PC-3 (cell line): ENCODE results near the gene PGS1. TPM values are rescaled to one million over a fixed set of nuclear protein-coding genes. Genes with fewer than 3 reads are reported as not detected.

Experiments
- ATAC-seq: fragments of 200-7000 bp; cut with Tn5 transposase; 2 replicates; pipeline ENCODE4 v1.9.1; 2020; ENCODE audit warnings: mild to moderate bottlenecking, moderate library complexity
- BruUV-seq: library from RNA; stranded (reverse); fragments of 400-500 nt; replicated peaks from 2 replicates; lab custom pipeline; 2021; lab: Mats Ljungman, UMichigan
- CTCF ChIA-PET: fragments of 300-600 bp; sonication (Branson Sonifier 250); formaldehyde crosslinking; loops from one replicate; lab custom pipeline; 2022; ENCODE audit warnings: antibody characterized with exemption; lab: Charles Lee
- POLR2A ChIA-PET: fragments of 300-600 bp; sonication (Branson Sonifier 250); formaldehyde crosslinking; loops from one replicate; lab custom pipeline; 2022; ENCODE audit warnings: antibody characterized with exemption; ENCODE audit not compliant: unreplicated experiment; lab: Charles Lee
- DNase-seq: peaks from one replicate; pipeline ENCODE4 v3.0.0-alpha.2; 2015
- H2AFZ ChIP-seq: fragments of 300-600 bp; sonication (generic); 2 replicates; pipeline ENCODE4 v1.6.0; 2016; ENCODE audit warnings: antibody characterized with exemption, low read length
- H3F3A ChIP-seq: fragments of 300-600 bp; sonication (generic); one replicate; pipeline ENCODE4 v1.6.0; 2017; ENCODE audit warnings: antibody characterized with exemption, low read length, control low read depth, mild to moderate bottlenecking; ENCODE audit not compliant: unreplicated experiment
- H3K27ac ChIP-seq: fragments of 300-600 bp; sonication (generic); 2 replicates; pipeline ENCODE4 v1.5.1; 2016; ENCODE audit warnings: mild to moderate bottlenecking, low read length
- H3K27me3 ChIP-seq: fragments of 300-600 bp; sonication (generic); 2 replicates; pipeline ENCODE4 v1.6.1; 2016; ENCODE audit warnings: low read length, mixed read lengths
- H3K36me3 ChIP-seq: fragments of 300-600 bp; sonication (generic); 2 replicates; pipeline ENCODE4 v1.6.1; 2016; ENCODE audit warnings: low read depth, mixed run types, low read length, mixed read lengths
- H3K4me1 ChIP-seq: fragments of 300-600 bp; sonication (generic); 2 replicates; pipeline ENCODE4 v1.5.1; 2016; ENCODE audit warnings: low read length; ENCODE audit not compliant: insufficient read depth
- H3K4me2 ChIP-seq: fragments of 300-600 bp; sonication (generic); 2 replicates; pipeline ENCODE4 v1.6.0; 2016; ENCODE audit warnings: low read length
- H3K4me3 ChIP-seq: fragments of 300-600 bp; sonication (generic); 2 replicates; pipeline ENCODE4 v1.5.1; 2016; ENCODE audit warnings: mild to moderate bottlenecking, low read length, mixed read lengths
- H3K79me2 ChIP-seq: fragments of 300-600 bp; sonication (generic); 2 replicates; pipeline ENCODE4 v1.6.1; 2017; ENCODE audit warnings: low read length, mixed read lengths
- H3K9ac ChIP-seq: fragments of 300-600 bp; sonication (generic); 2 replicates; pipeline ENCODE4 v1.6.0; 2016; ENCODE audit warnings: mild to moderate bottlenecking, low read length
- H3K9me2 ChIP-seq: fragments of 300-600 bp; sonication (generic); replicated peaks from 2 replicates; pipeline ENCODE4 v1.6.1; 2016; ENCODE audit warnings: mixed run types, low read length, mixed read lengths
- H3K9me3 ChIP-seq: fragments of 300-600 bp; sonication (generic); 2 replicates; pipeline ENCODE4 v1.6.1; 2016; ENCODE audit warnings: low read length, mixed read lengths
- H4K20me1 ChIP-seq: fragments of 300-600 bp; sonication (generic); 2 replicates; pipeline ENCODE4 v1.6.1; 2016; ENCODE audit warnings: low read length, mixed read lengths
- EZH2 ChIP-seq: fragments of 300-600 bp; sonication (generic); IDR thresholded peaks from one replicate; pipeline ENCODE4 v1.6.1; 2017; ENCODE audit warnings: antibody characterized with exemption, mild to moderate bottlenecking, low read length; ENCODE audit not compliant: unreplicated experiment
- EZH2phosphoT487 ChIP-seq: fragments of 300-600 bp; sonication (generic); IDR thresholded peaks from 2 replicates; pipeline ENCODE4 v1.6.1; 2018; ENCODE audit warnings: mild to moderate bottlenecking, antibody characterized with exemption, low read length, borderline replicate concordance
- intact Hi-C: fragments of 100-400 bp; cut with micrococcal nuclease; formaldehyde crosslinking; loops from 2 replicates; pipeline ENCODE4 v1.9.0; 2023
- total RNA-seq: library from RNA; depleted of rRNA; stranded (reverse); fragments of >200 nt; gene quantifications from 2 replicates; pipeline ENCODE4 v1.2.3, GENCODE V29; 2014
- TF ChIP-seq, protein P1 (sequence below): fragments of 300-600 bp; sonication (generic); conservative IDR thresholded peaks from 2 replicates; pipeline ENCODE4 v1.5.1; 2017; ENCODE audit warnings: antibody characterized with exemption, low read depth, mild to moderate bottlenecking, low read length

The PGS1 gene
- total RNA-seq, 1 experiment from 2014 or later = 47.0 TPM

- peak overlapping the region; percentile 89 for H3K4me2 ChIP-seq
- TF ChIP-seq EZH2phosphoT487 (no peak), EZH2 (no peak)
- TF ChIP-seq, protein P1, sequence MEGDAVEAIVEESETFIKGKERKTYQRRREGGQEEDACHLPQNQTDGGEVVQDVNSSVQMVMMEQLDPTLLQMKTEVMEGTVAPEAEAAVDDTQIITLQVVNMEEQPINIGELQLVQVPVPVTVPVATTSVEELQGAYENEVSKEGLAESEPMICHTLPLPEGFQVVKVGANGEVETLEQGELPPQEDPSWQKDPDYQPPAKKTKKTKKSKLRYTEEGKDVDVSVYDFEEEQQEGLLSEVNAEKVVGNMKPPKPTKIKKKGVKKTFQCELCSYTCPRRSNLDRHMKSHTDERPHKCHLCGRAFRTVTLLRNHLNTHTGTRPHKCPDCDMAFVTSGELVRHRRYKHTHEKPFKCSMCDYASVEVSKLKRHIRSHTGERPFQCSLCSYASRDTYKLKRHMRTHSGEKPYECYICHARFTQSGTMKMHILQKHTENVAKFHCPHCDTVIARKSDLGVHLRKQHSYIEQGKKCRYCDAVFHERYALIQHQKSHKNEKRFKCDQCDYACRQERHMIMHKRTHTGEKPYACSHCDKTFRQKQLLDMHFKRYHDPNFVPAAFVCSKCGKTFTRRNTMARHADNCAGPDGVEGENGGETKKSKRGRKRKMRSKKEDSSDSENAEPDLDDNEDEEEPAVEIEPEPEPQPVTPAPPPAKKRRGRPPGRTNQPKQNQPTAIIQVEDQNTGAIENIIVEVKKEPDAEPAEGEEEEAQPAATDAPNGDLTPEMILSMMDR = no peak
- DNase-seq = peak; percentile 79
- H4K20me1 ChIP-seq = no peaks in the 10 kb centered on the region
- H3K36me3 ChIP-seq = no peaks in the 10 kb centered on the region
- ChIA-PET POLR2A (interaction anchor here (0.5 to 0.9 kb wide), 3 partner anchors 9 to 1155 kb away, joined by 3 to 7 read pairs (median 3); no protein-coding TSS in a partner anchor), CTCF (interaction anchor here (0.8 to 1.4 kb wide), 2 partner anchors 18 to 28 kb away, joined by 3 to 4 read pairs; no protein-coding TSS in a partner anchor)
- peaks cover 14% of the 10 kb centered on the region for H3F3A ChIP-seq
- peak; percentile 48 for ATAC-seq
- peak overlapping the region; percentile 60; the same call in 1 of the 2 replicates for H3K4me3 ChIP-seq
- intact Hi-C loops = loop anchor here (1.0 kb wide), 1 partner anchor 29 kb away; no protein-coding TSS in a partner anchor
- H3K9ac ChIP-seq = peak overlapping the region; percentile 89
- H3K79me2 ChIP-seq = peaks cover 5% of the 10 kb centered on the region; the same call in 1 of the 2 replicates
- peak overlapping the region; percentile 97 for H3K27ac ChIP-seq
- H3K9me3 ChIP-seq = no peaks in the 10 kb centered on the region
- no TSS peak for BruUV-seq
- no peaks in the 10 kb centered on the region for H3K9me2 ChIP-seq
- no peak overlapping the region for H2AFZ ChIP-seq
- H3K27me3 ChIP-seq = no peaks in the 10 kb centered on the region
- peaks cover 64% of the 10 kb centered on the region for H3K4me1 ChIP-seq
Observed at GRCh38 chr17:78343187-78343542, 35.3 kb upstream of the PGS1 start.

GRCh38 chr17:78343543-78344201, 34.8 kb upstream of the PGS1 start:
- H3K4me2 ChIP-seq = peak overlapping the region; percentile 89
- peaks cover 14% of the 10 kb centered on the region for H3F3A ChIP-seq
- no peaks in the 10 kb centered on the region for H3K36me3 ChIP-seq
- no peaks in the 10 kb centered on the region for H3K79me2 ChIP-seq
- no peaks in the 10 kb centered on the region for H3K27me3 ChIP-seq
- no peak for DNase-seq
- no peak overlapping the region for H2AFZ ChIP-seq
- no peaks in the 10 kb centered on the region for H3K9me2 ChIP-seq
- no peaks in the 10 kb centered on the region for H4K20me1 ChIP-seq
- intact Hi-C loops = loop anchor here (1.0 kb wide), 1 partner anchor 29 kb away; no protein-coding TSS in a partner anchor
- no TSS peak for BruUV-seq
- H3K9ac ChIP-seq = peak overlapping the region; percentile 89
- H3K4me1 ChIP-seq = peaks cover 59% of the 10 kb centered on the region
- ATAC-seq = no peak
- H3K4me3 ChIP-seq = peak overlapping the region; percentile 60; the same call in 1 of the 2 replicates
- H3K9me3 ChIP-seq = no peaks in the 10 kb centered on the region
- ChIA-PET POLR2A (interaction anchor here (0.6 kb wide), 1 partner anchor 1059 kb away, joined by 3 read pairs; no protein-coding TSS in a partner anchor), CTCF (interaction anchor here (0.6 kb wide), 1 partner anchor 73 kb away, joined by 3 read pairs; no protein-coding TSS in a partner anchor)
- no peak for TF ChIP-seq EZH2phosphoT487
- TF ChIP-seq, protein P1 = no peak
- no peak for TF ChIP-seq EZH2
- peak overlapping the region; percentile 97 for H3K27ac ChIP-seq
